Hepatocyte (in vitro differentiated cells): ENCODE results near the gene EEFSEC.

Experiments used
- CTCF ChIP-seq: fragments of 200-600 bp; sonication (generic); IDR thresholded peaks from 2 replicates; pipeline ENCODE4 v1.5.1; 2016; ENCODE audit warnings: antibody characterized with exemption, mild to moderate bottlenecking; ENCODE audit not compliant: poor library complexity
- EZH2 ChIP-seq: fragments of 200-600 bp; sonication (generic); IDR thresholded peaks from 2 replicates; pipeline ENCODE4 v1.6.1; 2016; ENCODE audit warnings: antibody characterized with exemption, mild to moderate bottlenecking, borderline replicate concordance
- EZH2phosphoT487 ChIP-seq: fragments of 200-600 bp; sonication (generic); IDR thresholded peaks from one replicate; pipeline ENCODE4 v1.6.1; 2018; ENCODE audit warnings: antibody characterized with exemption, mild to moderate bottlenecking, low read depth, moderate library complexity; ENCODE audit not compliant: unreplicated experiment, severe bottlenecking

- TF ChIP-seq EZH2 (no peak), CTCF (no peak), EZH2phosphoT487 (no peak)
Observed at GRCh38 chr3:128364808-128365360, 211.6 kb downstream of the EEFSEC start.
